T-helper 17 cell (primary cell): Measurements from ENCODE around the gene SMIM44. TPM values are rescaled to one million over a fixed set of nuclear protein-coding genes. Genes with fewer than 3 reads are reported as not detected.

Experiments used
- ATAC-seq: fragments of 150-1000 bp; cut with Tn5 transposase; 2 replicates; pipeline ENCODE4 v1.10.0; 2021; ENCODE audit warnings: mild to moderate bottlenecking, moderate library complexity
- DNase-seq, 3 donors: peaks; one replicate each; pipeline versions ENCODE4 v3.0.0 to v3.0.0-alpha.2; 2020 to 2021
- H3K9me3 ChIP-seq: one replicate; pipeline ENCODE4 v1.7.0; 2013; ENCODE audit warnings: low read length, mild to moderate bottlenecking; ENCODE audit not compliant: control insufficient read depth, poor library complexity, severe bottlenecking
- H3K27ac Mint-ChIP-seq: one replicate; pipeline ENCODE4 v1.8.0; 2022; ENCODE audit warnings: mild to moderate bottlenecking, moderate library complexity, mixed read lengths
- H3K27me3 Mint-ChIP-seq: one replicate; pipeline ENCODE4 v1.8.0; 2022; ENCODE audit warnings: mixed read lengths
- H3K36me3 Mint-ChIP-seq: one replicate; pipeline ENCODE4 v1.8.0; 2022; ENCODE audit warnings: low read depth, mixed read lengths
- H3K4me1 Mint-ChIP-seq: one replicate; pipeline ENCODE4 v1.8.0; 2022; ENCODE audit warnings: mild to moderate bottlenecking, mixed read lengths
- H3K4me3 Mint-ChIP-seq: one replicate; pipeline ENCODE4 v1.8.0; 2022; ENCODE audit warnings: mild to moderate bottlenecking, moderate library complexity, mixed read lengths
- total RNA-seq, 4 donors: library from RNA in 2 of 4; stranded (reverse) in 2 of 4; gene quantifications; one replicate each; pipeline ENCODE4 v1.2.3 and lab custom pipeline; 2022 to 2026

SMIM44 gene
- total RNA-seq, 2 donors from 2014 or later, result not detected

DNA sequence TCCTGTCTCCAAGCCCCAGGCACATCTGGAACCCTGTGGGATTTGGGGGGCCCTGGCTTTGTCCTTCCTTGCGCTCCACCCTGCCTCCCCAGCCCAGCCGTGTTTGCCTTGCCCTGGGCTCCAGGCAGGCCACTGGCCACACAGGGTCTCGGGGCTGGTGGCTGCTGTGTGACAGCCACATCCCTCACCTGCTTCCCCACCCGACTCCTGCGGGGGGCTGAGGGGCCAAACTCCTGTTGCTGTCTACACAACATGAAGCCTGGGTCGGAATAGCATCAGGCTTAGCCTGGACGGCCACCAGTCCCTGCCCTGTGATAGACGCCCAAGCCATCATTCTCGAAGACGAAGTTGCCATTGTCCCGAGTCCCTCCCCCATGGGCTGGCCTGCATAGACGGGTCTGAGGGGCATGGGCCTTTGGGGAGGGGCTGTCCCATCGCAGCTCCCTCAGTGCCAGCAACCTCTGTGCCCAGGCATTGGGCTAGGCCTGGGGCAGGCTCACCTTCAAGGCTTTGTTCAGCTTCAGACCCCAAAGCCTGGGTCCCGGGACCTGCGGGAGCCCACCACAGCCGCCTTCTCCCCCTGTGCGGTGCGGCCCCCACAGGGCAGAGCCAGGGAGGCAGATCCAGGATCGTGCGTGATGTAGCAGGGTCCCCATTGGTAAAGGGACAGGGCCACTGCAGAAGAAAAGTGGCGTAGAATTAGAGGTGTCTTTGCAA, 40.3 kb upstream of the SMIM44 start:
- DNase-seq (no peak), ATAC-seq (no peak)
- Mint-ChIP-seq H3K4me3 (no peak overlapping the region), H3K27ac (peak overlapping the region; percentile 57), H3K36me3 (peaks cover 6% of the 10 kb centered on the region), H3K27me3 (no peaks in the 10 kb centered on the region), H3K4me1 (peaks cover 8% of the 10 kb centered on the region)
- H3K9me3 ChIP-seq, result no peaks in the 10 kb centered on the region

DNA sequence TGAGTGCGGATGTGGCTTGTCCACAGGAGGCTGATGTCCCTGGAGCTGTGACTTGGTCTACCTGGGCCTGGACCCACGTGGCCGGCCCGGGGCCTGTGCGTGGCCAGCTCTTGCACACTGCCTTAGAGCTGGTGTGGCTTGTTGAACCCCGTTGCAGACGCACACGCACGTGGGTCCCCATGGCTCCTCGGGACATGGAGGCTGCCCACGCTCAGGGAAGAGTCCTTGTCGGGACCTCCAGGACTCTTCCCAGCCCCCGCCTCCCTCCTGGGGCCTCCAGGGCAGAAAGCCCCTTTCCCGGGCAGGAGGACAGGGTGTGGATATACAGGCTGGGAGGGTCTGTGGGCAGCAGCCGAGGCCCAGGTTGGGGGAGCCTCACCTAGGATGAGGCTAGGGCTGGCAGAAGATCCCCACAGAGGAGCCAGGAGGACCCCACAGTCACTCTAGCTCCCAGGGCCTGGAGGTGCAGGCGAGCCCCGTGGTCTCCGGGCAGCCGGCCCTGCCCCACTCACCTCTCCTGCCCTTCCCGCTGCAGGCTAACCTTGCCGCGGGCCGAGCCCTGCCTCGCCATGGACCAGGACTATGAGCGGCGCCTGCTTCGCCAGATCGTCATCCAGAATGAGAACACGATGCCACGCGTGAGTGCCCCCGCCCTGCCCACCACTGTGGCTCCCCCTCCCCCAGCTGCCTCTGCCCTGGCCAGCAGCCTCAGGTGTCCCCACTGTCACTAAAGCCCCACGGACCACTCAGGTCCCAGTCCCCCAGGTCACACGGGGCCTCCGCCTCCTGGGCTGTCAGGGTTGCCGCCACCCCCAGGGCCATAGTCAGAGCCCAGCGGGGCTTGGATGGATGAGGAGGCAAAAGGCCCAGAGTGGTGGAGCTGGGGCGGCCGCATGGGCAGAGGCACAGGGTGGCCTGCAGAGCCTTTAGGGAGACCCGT, 39.5 kb upstream of the SMIM44 start:
- no peaks in the 10 kb centered on the region for H3K27me3 Mint-ChIP-seq
- no peaks in the 10 kb centered on the region for H3K9me3 ChIP-seq
- H3K4me1 Mint-ChIP-seq, result peaks cover 8% of the 10 kb centered on the region
- H3K27ac Mint-ChIP-seq, result no peak overlapping the region
- DNase-seq (no peak), ATAC-seq (no peak)
- H3K36me3 Mint-ChIP-seq, result peaks cover 6% of the 10 kb centered on the region
- no peak overlapping the region for H3K4me3 Mint-ChIP-seq

DNA sequence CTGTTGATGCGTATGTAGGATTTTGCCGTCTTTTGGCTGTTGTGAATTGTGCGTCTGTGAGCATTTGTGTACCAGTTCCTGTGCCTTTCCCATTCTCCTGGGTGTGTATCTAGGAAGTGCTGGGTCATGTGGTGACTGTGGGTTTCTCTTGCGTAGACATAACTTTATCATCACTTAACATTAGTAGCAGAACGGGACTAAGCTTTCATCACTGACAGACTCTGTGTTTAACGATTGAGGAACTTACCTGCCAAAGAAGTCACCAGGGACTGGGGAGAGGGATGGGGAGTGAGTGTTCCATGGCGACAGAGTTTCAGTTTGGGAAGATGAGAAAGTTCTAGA, 37.8 kb upstream of the SMIM44 start:
- Mint-ChIP-seq H3K36me3 (peaks cover 6% of the 10 kb centered on the region), H3K27me3 (no peaks in the 10 kb centered on the region), H3K4me1 (peaks cover 18% of the 10 kb centered on the region), H3K27ac (peak overlapping the region; percentile 67), H3K4me3 (no peak overlapping the region)
- DNase-seq (no peak), ATAC-seq (no peak)
- H3K9me3 ChIP-seq, result no peaks in the 10 kb centered on the region

DNA sequence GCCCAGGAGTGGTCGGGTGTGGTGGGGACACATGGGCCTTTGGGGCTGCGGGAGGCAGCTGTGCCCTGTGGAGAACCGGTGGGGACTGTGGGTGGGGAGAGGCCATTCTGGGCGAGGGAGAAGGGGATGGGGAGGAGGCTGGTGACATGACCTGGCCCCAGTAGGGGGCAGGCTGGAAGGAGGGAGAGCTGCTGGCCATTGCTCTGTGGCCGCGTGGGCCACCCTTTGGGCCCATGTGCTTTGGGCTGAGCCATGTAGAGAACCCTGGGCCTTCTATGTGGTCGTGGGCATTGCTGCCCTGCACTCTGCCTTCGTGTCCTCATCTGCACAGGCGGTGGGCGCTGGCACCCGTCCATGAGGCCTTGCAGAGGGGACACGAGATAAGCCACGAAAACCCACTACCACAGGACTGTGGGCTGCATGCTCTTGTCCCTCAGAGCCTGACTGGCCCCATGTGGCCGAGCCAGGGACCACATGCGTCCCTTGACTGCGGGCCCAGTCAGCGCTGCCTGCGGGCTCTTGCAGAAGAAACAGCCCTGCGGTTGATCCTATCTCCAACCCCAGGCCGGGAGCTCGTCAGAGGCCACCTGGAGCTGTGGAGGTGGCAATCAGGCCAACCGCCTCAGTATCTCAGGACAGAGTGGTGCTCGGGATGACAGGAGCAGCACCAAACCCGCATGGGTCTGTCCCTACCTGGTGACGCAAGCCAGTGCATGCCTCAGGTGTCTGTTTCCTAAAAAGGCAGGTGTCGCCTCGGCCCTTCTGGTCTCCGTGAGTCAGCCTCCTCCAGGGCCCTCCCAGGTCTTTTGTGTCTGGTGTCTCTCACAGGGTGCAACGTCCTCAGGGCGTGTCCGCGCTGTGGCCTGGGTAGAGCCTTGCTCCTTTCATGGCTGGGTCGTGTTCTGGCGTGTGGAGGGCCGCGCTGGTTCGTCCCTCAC, 37.2 kb upstream of the SMIM44 start:
- Mint-ChIP-seq H3K36me3 (peaks cover 6% of the 10 kb centered on the region), H3K4me3 (no peak overlapping the region), H3K27ac (peak overlapping the region; percentile 67), H3K4me1 (peaks cover 21% of the 10 kb centered on the region), H3K27me3 (no peaks in the 10 kb centered on the region)
- H3K9me3 ChIP-seq, result no peaks in the 10 kb centered on the region
- ATAC-seq, result no peak
- DNase-seq, result no peak

DNA sequence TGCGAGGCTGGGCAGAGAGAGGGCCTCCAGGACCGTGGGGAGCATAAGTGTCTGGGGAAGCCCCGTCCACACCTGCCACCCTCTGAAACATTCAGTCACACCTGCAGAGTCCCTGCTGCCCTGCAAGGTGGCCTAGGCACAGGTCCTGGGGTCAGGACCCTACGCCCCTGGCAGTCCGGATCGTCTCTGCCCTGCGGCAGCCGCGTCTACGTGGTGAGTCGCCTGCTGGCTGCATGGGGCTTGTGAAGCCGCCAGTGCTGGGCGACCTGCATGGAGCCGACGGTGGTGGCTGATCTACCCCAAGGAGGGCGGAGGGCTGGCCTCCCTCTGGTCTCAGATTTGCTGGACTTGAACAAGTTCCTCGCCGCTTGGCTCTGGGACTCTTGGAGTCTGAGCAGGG, 35.9 kb upstream of the SMIM44 start:
- Mint-ChIP-seq H3K27me3 (no peaks in the 10 kb centered on the region), H3K4me3 (no peak overlapping the region), H3K27ac (peak overlapping the region; percentile 24), H3K36me3 (peaks cover 6% of the 10 kb centered on the region), H3K4me1 (peaks cover 29% of the 10 kb centered on the region)
- DNase-seq (no peak), ATAC-seq (no peak)
- no peaks in the 10 kb centered on the region for H3K9me3 ChIP-seq

DNA sequence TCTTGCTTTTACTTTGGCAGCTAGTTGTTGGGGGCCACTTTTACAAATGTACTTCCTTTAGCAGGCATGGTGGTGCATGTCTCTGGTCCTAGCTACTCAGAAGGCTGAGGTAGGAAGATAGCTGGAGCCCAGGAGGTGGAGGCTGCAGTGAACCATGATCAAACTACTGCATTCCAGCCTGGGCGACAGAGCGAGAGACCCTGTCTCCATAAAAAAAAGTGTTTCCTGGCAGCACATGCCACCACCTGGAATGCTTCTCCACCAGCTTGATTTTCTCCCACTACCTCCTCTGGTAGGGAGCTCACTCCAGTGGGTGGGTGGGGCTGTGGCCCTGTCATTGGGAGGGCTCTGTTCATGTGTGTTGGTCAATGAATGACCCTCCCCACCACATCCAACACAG, 35.4 kb upstream of the SMIM44 start:
- peak overlapping the region; percentile 24 for H3K27ac Mint-ChIP-seq
- no peaks in the 10 kb centered on the region for H3K27me3 Mint-ChIP-seq
- peaks cover 2% of the 10 kb centered on the region for H3K36me3 Mint-ChIP-seq
- DNase-seq (no peak), ATAC-seq (no peak)
- H3K9me3 ChIP-seq, result no peaks in the 10 kb centered on the region
- H3K4me1 Mint-ChIP-seq, result peaks cover 25% of the 10 kb centered on the region
- H3K4me3 Mint-ChIP-seq, result no peak overlapping the region

DNA sequence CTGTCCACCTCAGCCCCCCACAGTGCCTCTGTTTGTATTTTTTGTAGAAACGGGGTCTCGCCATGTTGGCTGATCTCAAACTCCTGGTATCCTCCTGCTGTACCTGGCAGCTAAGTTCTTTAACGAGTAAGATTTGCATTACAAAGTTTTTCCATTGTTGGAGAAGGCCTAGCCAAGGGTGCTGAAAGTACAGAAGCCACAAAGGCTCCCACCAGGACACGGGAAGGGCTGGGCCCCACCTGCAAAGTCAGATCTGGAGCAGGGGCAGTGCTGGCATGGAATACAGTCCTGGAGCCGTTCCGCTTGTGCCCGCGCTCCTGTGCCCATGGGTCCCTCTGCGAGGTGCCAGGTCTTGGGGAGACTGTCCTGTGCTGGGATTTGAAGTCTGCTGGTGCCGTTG, 35.0 kb upstream of the SMIM44 start:
- DNase-seq (no peak), ATAC-seq (no peak)
- Mint-ChIP-seq H3K27me3 (no peaks in the 10 kb centered on the region), H3K4me1 (peaks cover 25% of the 10 kb centered on the region), H3K36me3 (peaks cover 2% of the 10 kb centered on the region), H3K4me3 (no peak overlapping the region), H3K27ac (peak overlapping the region; percentile 24)
- no peaks in the 10 kb centered on the region for H3K9me3 ChIP-seq

DNA sequence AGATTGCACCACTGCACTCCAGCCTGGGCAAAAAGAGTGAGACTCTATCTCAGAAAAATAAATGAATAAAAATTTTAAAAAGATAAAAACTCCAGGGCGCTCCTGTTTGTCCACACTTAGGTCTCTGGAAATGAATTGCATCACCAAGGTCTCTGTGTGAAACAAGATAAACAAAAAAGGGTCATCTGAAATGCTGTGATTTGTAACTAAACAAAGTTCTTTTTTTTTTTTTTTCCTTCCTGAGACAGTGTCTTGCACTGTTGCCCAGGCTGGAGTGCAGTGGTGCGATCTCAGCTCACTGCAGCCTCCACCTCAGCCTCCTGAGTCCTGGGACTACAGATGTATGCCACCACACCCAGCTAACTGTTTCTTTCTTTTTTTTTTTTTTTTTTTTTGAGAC, 34.4 kb upstream of the SMIM44 start:
- H3K27me3 Mint-ChIP-seq, result no peaks in the 10 kb centered on the region
- H3K36me3 Mint-ChIP-seq, result peaks cover 2% of the 10 kb centered on the region
- no peak for DNase-seq
- no peaks in the 10 kb centered on the region for H3K9me3 ChIP-seq
- H3K27ac Mint-ChIP-seq, result no peak overlapping the region
- H3K4me1 Mint-ChIP-seq, result peaks cover 25% of the 10 kb centered on the region
- H3K4me3 Mint-ChIP-seq, result no peak overlapping the region
- ATAC-seq, result no peak

DNA sequence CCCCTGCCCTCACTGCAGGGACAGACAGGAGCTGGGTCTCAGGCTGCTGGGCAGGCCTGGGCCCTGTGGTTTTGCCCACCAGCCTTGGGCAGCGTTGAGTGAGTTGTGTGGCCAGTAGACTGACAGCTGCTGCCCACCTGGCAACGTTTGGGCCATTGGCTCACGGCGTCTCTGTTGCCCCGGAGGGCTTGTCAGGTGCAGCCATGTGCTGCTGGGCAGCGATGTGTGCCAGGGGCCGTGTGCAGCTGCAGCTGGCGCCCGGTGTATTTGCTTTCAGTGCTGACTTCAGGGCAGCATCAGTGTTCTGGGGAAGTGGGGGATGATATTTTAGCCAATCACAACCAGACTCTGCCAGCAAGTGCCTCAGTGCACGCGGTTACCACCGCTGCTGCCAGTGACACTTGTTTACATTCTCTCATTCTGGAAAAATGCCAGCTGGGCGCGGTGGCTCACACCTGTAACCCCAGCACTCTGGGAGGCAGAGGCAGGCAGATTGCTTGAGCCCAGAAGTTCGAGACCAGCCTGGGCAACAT, 33.5 kb upstream of the SMIM44 start:
- no peaks in the 10 kb centered on the region for H3K27me3 Mint-ChIP-seq
- H3K36me3 Mint-ChIP-seq, result peaks cover 2% of the 10 kb centered on the region
- H3K27ac Mint-ChIP-seq, result peak overlapping the region; percentile 68
- peaks cover 28% of the 10 kb centered on the region for H3K4me1 Mint-ChIP-seq
- H3K4me3 Mint-ChIP-seq, result peak overlapping the region; percentile 55
- ATAC-seq (peak; percentile 84), DNase-seq (no peak)
- H3K9me3 ChIP-seq, result no peaks in the 10 kb centered on the region

DNA sequence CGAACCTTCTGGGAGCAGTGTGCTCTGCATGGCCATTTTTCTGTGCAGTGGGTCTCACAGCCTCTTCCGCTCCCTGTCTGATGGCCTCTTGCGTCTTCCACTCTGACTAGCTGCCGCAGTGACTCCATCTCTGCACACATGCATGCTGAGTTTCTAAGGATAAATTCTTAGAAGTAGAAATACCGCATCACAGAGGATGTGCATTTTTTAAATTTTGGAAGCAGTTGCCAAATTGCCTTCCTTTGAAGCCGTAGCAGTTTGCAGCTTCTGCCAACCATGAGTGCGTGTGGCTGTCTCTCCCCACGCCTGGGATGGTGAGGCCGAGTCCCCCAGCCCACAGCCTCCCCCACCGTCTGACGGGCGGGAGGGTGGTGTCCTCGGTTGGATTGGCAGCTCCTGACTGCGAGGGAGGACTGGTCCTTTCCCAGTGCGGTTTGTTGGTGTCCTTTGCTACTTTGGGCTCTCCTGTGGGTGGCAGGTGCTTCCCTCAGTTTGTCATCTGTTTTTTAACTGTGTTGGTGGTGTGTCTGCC, 32.7 kb upstream of the SMIM44 start:
- ATAC-seq, result no peak
- no peak for DNase-seq
- Mint-ChIP-seq H3K27me3 (no peaks in the 10 kb centered on the region), H3K4me1 (peaks cover 30% of the 10 kb centered on the region), H3K36me3 (peaks cover 2% of the 10 kb centered on the region), H3K4me3 (no peak overlapping the region), H3K27ac (peak overlapping the region; percentile 68)
- no peaks in the 10 kb centered on the region for H3K9me3 ChIP-seq

DNA sequence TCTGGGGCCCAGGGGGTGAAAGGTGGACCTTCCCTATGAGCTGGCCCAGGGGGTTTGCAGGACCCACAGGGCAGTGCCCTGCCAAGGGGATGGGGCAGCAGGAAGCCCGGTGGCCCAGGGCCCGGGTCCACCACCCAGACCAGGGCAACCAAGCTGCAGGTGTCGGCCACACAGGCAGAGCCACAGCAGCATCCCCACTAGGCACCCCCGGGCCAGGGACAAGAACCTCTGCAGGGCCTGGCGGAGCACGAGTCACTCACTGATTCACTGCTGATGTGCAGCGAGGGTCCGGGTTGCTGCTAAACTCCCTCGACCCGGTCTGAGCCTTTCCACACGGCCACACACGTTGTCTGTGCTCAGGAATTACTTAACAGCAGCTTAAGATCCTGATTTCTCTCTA, 31.7 kb upstream of the SMIM44 start:
- Mint-ChIP-seq H3K27ac (peak overlapping the region; percentile 68), H3K27me3 (no peaks in the 10 kb centered on the region), H3K36me3 (peaks cover 2% of the 10 kb centered on the region), H3K4me1 (peaks cover 32% of the 10 kb centered on the region), H3K4me3 (no peak overlapping the region)
- no peak for DNase-seq
- no peaks in the 10 kb centered on the region for H3K9me3 ChIP-seq
- no peak for ATAC-seq

DNA sequence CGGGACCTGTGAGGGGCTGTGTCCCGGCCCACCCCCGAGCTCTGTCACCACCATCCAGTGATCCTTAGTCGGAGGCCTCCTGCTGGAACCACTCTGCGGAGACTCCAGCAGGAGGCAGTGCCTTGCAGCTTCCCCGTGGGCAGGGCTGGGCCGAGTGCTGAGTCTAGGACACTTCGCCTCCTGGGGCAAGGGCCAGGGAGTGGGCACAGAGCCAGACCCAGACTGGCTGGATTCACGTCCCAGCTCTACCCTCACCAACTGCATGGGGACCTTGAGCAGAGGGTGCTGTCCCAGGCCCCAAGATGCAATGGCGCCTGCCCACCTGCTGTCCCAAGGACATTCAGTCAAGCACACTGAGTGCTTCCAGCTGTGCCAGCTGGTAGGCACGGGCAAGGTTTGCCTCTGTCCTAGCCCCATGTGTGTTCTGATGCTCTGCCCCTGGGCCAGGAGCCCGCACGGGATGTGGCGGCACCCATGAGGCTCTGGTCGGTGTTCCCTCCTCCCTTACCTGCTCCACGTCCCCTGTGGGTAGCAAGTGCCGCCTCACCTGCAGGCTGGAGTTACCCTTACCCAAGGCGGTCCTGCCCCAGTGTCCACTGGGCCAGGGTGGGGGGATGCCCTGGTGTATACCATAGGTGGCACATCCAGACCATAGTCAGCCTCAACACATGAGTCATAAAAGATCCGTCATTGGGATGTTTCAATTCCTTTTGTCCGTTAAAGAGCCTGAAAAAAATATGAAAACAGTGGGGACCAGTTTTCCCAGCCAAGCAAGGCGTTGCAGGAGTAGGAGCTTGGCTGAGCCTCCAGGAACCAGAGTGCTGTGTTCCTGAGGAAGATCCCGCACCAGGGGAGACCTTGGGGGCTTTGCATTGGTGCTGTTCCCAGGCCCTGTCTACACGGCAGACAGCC, 30.2 kb upstream of the SMIM44 start:
- Mint-ChIP-seq H3K27ac (no peak overlapping the region), H3K27me3 (no peaks in the 10 kb centered on the region), H3K36me3 (peaks cover 2% of the 10 kb centered on the region), H3K4me3 (no peak overlapping the region), H3K4me1 (peaks cover 43% of the 10 kb centered on the region)
- ATAC-seq (no peak), DNase-seq (no peak)
- no peaks in the 10 kb centered on the region for H3K9me3 ChIP-seq
